Measurements from ENCODE around the gene ISM1.

GRCh38 chr20:13286607-13287006, 65.5 kb downstream of the ISM1 start:
- TF ChIP-seq POLR2A (IDR thresholded peaks at IDR 0.05; ENCODE audit: low read depth, low read length), result no peak
- TF ChIP-seq POLR2AphosphoS5 (IDR thresholded peaks at IDR 0.05; ENCODE audit: low read depth, low read length), result no peak

All from GM12891 (cell line).